Upper lobe of left lung (tissue), 4 donors: ENCODE data around the gene FAM72C.
"Not testable (repeated sequence)": the region's sequence is repeated elsewhere in the genome, so short reads cannot be mapped to it uniquely, and the experiment has no call there.

Source experiments
- CTCF ChIP-seq, 6 experiments: fragments of 450-650 bp in 4 of 6; fragments of 200-600 bp in 2 of 6; sonication (generic) in 2 of 6; IDR thresholded peaks; one replicate each; pipeline ENCODE4 v1.5.1; 2016 to 2019; ENCODE audit warnings: antibody characterized with exemption in 6 of 6
- EP300 ChIP-seq, 4 donors: sonication (generic); formaldehyde crosslinking; IDR thresholded peaks; one replicate each; pipeline ENCODE4 v1.5.1; 2017; ENCODE audit warnings: antibody characterized with exemption in 4 of 4, control low read depth in 2 of 4
- POLR2A ChIP-seq, 4 donors: fragments of 450-650 bp; IDR thresholded peaks; one replicate each; pipeline ENCODE4 v1.5.1; 2016 to 2017; ENCODE audit warnings: antibody characterized with exemption in 4 of 4, mild to moderate bottlenecking in 2 of 4

- TF ChIP-seq CTCF, POLR2A, EP300 (IDR thresholded peaks at IDR 0.05): not testable (repeated sequence)
Measured at GRCh38 chr1:143996020-143996419, 24.2 kb upstream of the FAM72C start.
